Measurements from ENCODE around the gene GADD45G. TPM values are rescaled to one million over a fixed set of nuclear protein-coding genes. Genes with fewer than 3 reads are reported as not detected.

The GADD45G gene
- total and polyA plus RNA-seq, 2 of the 8 experiments (the other 6 are each of a cell fraction or from before 2014, with no cell fraction given), result 7.0 to 11.4 TPM

GRCh38 chr9:89598926-89599325 lies 5.9 kb upstream of the GADD45G start:
- CTCF ChIA-PET (ENCODE audit: partially characterized antibody), result interaction anchor here (0.7 to 8.1 kb wide), 42 partner anchors 13 to 543 kb away, joined by 3 to 162 read pairs (median 6); no protein-coding TSS in a partner anchor
- WGBS, 2 experiments (ENCODE audit: extremely low coverage in 1 of 2, insufficient coverage in 1 of 2, insufficient read length in 1 of 2, insufficient replicate concordance in 2 of 2, low coverage in 1 of 2, low lambda C conversion rate in 2 of 2, missing lambda C conversion rate in 1 of 2), result 81% methylated on average over 10 of the region's 10 CpGs; no CpG with 5 or more reads in 1 of the 2 experiments
- FAIRE-seq, result no peak

More at GRCh38 chr9:89598926-89599325, 5.9 kb upstream of the GADD45G start:
- Histone ChIP-seq H3K79me2 (ENCODE audit: control insufficient read depth in 1 of 2, insufficient read depth in 2 of 2, low read length in 2 of 2) (no peaks in the 10 kb centered on the region), H4K8ac (ENCODE audit: extremely low read depth, insufficient read depth, low read length) (no peak overlapping the region), H2BK20ac (ENCODE audit: low read length) (no peak overlapping the region), H2BK15ac (ENCODE audit: low read length) (no peak overlapping the region), H2BK12ac (ENCODE audit: low read depth, low read length) (no peak overlapping the region), H4K5ac (ENCODE audit: insufficient read length, low read depth, low read length) (no peak overlapping the region), H3K18ac (ENCODE audit: extremely low read depth, low read length) (no peak overlapping the region), H3K4me2 (ENCODE audit: insufficient read depth in 1 of 2, low read depth in 2 of 2, low read length in 2 of 2) (no peak overlapping the region), H3K56ac (replicated peaks; ENCODE audit: insufficient read length, low read depth, low read length) (no peak overlapping the region), H3K27me3 (replicated peaks in 1 of 4; ENCODE audit: control insufficient read depth in 3 of 4, extremely low read depth in 1 of 4, insufficient read depth in 3 of 4, low read length in 3 of 4) (peaks cover 0 to 2% (median 0%) of the 10 kb centered on the region in 4 experiments; a peak in 1 of 7 replicates), H3K9ac (replicated peaks in 1 of 4; ENCODE audit: extremely low read depth in 1 of 4, low read depth in 3 of 4, low read length in 3 of 4) (no peak overlapping the region), H3K79me1 (ENCODE audit: low read depth, low read length) (no peaks in the 10 kb centered on the region), H4K20me1 (replicated peaks in 1 of 2; ENCODE audit: control insufficient read depth in 1 of 2, insufficient read depth in 2 of 2, low read length in 2 of 2) (no peaks in the 10 kb centered on the region), H2AFZ (ENCODE audit: low read length) (no peak overlapping the region), H3K4me3 (ENCODE audit: extremely low read depth in 1 of 4, insufficient read depth in 2 of 4, low read depth in 3 of 4, low read length in 4 of 4) (no peak overlapping the region), H3K23ac (ENCODE audit: insufficient read length) (no peak overlapping the region), H2BK120ac (replicated peaks; ENCODE audit: low read depth, low read length) (no peak overlapping the region), H2AK5ac (ENCODE audit: low read depth, low read length) (no peak overlapping the region), H3K27ac (ENCODE audit: low read depth, low read length) (no peak overlapping the region), H2BK5ac (ENCODE audit: low read depth, low read length) (no peak overlapping the region), H3K4me1 (replicated peaks in 1 of 4; ENCODE audit: control insufficient read depth in 3 of 4, insufficient read depth in 4 of 4, low read length in 3 of 4) (peaks cover 0 to 2% (median under 1%) of the 10 kb centered on the region in 4 experiments; a peak in 3 of 7 replicates), H3K4ac (replicated peaks; ENCODE audit: insufficient read length, low read depth, low read length) (no peak overlapping the region), H4K91ac (replicated peaks; ENCODE audit: insufficient read length, low read length) (no peak overlapping the region), H3K36me3 (ENCODE audit: control insufficient read depth in 2 of 4, insufficient read depth in 4 of 4, low read length in 3 of 4) (no peaks in the 10 kb centered on the region), H3K23me2 (ENCODE audit: low read depth, low read length) (peaks cover 7% of the 10 kb centered on the region; the same call in 1 of the 2 replicates), H3K9me3 (ENCODE audit: insufficient read depth in 2 of 2, low read depth in 1 of 2, low read length in 1 of 2) (no peaks in the 10 kb centered on the region), H3K14ac (ENCODE audit: insufficient read length) (no peak overlapping the region)
- POLR2A ChIA-PET (ENCODE audit: partially characterized antibody), result no interaction called here
- DNase-seq (ENCODE audit: low read depth in 1 of 2, low spot score in 2 of 2), result peak in 1 of 2 experiments; percentile 32
- TF ChIP-seq ATF3 (IDR thresholded peaks at IDR 0.05; ENCODE audit: insufficient read depth, low read depth, low read length) (no peak), CHD2 (IDR thresholded peaks at IDR 0.05; ENCODE audit: low read length) (no peak), CHD1 (IDR thresholded peaks at IDR 0.05; ENCODE audit: low read depth, low read length) (no peak), JUND (IDR thresholded peaks at IDR 0.05; ENCODE audit: low read length) (no peak)
